Gastrocnemius medialis (tissue), 4 donors: ENCODE data around the gene MORN1.

Experiments used
- CTCF ChIP-seq, 5 experiments: fragments of 450-650 bp in 3 of 5; fragments of 200-600 bp in 2 of 5; sonication (generic) in 2 of 5; IDR thresholded peaks in 4 of 5; conservative IDR thresholded peaks in 1 of 5; 1 replicate in 4 of 5; 2 replicates in 1 of 5; pipeline ENCODE4 v1.5.1; 2016 to 2019; ENCODE audit warnings: antibody characterized with exemption in 5 of 5, mild to moderate bottlenecking in 3 of 5, moderate library complexity in 3 of 5
- POLR2A ChIP-seq, 2 donors: fragments of 450-650 bp; IDR thresholded peaks; one replicate each; pipeline ENCODE4 v1.6.1; 2017; ENCODE audit warnings: antibody characterized with exemption in 2 of 2, mild to moderate bottlenecking in 2 of 2, moderate library complexity in 2 of 2

DNA sequence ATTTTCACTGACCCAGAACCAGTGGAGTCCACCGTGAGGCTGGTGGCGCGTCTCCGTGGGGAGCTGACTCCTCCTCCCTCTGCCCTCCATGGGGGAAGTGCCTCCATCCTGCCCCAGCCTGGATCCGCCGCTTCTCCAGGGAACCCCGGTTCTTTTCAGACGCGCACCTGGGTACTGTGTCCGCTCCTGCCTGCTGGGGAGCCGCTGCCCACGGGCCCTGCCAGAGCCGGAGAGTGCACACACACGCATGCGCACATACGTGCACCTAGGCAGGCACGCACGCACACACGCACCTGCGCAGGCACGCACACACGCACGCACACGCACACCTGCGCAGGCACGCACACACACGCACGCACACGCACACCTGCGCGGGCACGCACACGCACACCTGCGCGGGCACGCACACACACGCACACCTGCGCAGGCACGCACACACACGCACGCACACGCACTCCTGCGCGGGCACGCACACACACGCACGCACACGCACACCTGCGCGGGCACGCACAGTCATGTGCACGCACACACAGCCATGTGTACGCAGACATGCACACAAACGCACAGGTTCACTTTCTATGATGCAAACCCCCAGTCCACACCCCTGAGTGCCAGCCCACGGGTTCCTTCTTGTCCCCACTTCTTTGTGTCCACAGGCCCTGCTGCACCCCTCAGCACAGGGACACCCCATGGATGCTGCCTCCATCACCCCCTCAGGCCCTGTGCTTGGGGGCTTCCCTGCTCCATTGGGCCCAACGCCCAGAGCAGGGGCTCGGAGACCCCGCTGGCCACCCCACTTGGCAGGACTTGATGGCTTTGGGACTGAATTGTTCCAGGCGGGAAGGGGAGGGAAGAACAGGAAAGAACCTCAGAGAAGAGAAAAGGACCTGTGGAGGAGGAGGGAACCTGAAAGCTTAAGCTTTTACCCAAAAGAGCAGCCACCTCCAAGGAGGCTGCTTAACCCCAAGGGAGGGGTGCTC lies 42.7 kb downstream of the MORN1 start:
- TF ChIP-seq POLR2A (IDR thresholded peaks at IDR 0.05) = no peak
- TF ChIP-seq CTCF (IDR thresholded peaks at IDR 0.05 in 4 of 5, conservative IDR thresholded peaks at IDR 0.05 in 1 of 5) = no peak
